HL-60/S4 treated with retinoic acid at 250 ng/mL for 4 days and 3 days (cell line): ENCODE measurements around the gene AKAP1.

Source experiments
- in situ Hi-C: fragments of 300-500 bp; cut with MboI; formaldehyde crosslinking; loops from 2 replicates; pipeline ENCODE4 v1.7.0; 2022; ENCODE audit warnings: low sequenced_read_pairs

AKAP1 gene, protein sequence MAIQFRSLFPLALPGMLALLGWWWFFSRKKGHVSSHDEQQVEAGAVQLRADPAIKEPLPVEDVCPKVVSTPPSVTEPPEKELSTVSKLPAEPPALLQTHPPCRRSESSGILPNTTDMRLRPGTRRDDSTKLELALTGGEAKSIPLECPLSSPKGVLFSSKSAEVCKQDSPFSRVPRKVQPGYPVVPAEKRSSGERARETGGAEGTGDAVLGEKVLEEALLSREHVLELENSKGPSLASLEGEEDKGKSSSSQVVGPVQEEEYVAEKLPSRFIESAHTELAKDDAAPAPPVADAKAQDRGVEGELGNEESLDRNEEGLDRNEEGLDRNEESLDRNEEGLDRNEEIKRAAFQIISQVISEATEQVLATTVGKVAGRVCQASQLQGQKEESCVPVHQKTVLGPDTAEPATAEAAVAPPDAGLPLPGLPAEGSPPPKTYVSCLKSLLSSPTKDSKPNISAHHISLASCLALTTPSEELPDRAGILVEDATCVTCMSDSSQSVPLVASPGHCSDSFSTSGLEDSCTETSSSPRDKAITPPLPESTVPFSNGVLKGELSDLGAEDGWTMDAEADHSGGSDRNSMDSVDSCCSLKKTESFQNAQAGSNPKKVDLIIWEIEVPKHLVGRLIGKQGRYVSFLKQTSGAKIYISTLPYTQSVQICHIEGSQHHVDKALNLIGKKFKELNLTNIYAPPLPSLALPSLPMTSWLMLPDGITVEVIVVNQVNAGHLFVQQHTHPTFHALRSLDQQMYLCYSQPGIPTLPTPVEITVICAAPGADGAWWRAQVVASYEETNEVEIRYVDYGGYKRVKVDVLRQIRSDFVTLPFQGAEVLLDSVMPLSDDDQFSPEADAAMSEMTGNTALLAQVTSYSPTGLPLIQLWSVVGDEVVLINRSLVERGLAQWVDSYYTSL

DNA sequence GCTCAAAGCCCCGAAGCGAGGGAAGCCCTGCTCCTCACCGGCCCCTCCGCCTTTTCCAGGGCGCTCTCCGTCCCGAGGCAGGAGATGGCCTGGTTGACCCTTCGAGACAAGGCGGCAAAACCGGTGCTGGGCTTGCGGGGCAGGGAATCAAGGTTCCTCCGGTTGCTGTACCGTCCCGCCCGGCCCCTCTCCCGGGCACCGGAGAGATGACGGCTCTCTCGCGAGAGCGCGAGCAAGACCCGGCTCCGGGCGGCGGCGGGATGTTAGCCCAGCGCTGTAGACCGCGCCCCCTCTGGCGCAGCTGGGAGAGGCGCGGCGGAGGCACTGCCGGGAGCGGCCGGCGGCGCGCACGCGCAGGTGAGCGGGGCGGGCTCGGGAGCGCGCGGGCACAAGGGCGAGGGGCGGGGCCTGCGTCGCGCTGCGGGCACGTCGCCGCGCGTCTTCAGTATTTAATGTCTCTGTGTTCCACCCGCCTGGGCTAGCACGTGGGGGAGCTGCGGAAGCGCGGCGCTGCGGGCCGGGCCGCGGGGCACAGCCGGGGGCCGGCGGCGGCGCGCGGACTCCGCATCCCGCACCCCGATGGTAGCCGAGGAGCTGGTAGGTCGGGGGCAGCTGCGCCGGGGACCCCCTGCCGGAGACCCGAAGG is at the start of gene AKAP1:
Gene AKAP1, plus strand, starts transcription at position 445 of the 646 bp plus-strand sequence. CDS start 20,219 bp downstream, outside the sequence.
- in situ Hi-C loops = no loop called here

DNA sequence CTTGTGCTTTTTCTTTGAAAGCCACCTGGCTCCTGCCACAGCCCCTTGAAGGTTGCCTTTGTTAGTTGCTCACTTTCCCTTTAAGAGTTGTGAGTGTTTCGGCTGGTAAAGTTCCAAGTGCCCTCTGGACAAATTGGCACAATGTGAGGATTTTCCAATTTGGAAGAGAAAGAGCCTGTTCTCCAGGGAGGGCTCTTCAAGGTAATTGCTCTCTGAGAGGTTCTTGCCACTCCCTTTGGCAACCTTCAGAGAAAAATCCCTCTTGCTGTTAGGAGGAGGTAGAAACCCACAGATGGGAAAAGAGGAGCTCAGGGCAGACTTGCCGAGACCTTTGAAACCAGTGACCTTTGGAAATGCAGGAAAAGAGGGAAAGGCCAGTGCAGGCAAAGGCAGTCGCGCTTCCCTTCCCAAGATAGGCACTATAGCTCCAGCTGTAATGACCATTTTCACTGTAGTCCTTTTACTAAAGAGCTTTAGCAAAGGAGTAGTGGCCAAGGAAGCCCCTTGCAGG is 49.0 kb upstream of the AKAP1 start:
- in situ Hi-C loops = no loop called here

DNA sequence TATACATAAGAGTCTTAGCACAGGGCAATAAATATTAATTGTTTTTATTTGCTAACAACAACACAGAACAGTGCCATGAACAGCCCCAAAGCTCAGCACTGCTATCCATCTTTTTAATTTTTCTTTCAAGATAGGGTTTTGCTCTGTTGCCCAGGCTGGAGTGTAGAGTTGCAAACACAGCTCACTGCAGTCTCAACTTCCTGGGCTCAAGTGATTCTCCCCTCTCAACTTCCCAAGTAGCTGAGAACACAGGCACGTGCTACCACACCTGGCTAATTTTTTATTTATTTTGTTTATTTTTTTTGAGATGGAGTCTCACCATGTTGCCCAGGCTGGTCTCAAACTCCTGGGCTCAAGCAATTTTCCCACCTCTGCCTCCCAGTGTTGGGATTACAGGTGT is 47.6 kb upstream of the AKAP1 start:
- in situ Hi-C loops = no loop called here

DNA sequence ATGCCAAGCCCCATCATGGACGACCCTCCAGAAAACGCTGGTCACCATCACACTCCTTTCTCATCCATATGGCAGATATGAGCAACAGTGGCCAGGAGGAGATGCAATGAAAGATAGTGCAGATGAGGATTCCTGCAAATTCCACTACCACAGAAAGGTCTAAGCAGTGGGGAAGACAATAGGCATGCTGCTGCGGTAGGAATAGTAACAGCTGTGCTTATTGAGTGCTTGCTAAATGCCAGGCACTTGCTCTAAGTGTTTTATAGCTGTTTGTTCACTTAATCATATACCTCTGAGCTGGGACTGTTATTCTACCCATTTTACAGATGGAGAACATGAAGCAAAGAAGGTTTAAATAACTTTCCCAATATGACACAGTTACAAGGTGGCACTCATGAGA is 46.6 kb upstream of the AKAP1 start:
- in situ Hi-C loops = no loop called here

DNA sequence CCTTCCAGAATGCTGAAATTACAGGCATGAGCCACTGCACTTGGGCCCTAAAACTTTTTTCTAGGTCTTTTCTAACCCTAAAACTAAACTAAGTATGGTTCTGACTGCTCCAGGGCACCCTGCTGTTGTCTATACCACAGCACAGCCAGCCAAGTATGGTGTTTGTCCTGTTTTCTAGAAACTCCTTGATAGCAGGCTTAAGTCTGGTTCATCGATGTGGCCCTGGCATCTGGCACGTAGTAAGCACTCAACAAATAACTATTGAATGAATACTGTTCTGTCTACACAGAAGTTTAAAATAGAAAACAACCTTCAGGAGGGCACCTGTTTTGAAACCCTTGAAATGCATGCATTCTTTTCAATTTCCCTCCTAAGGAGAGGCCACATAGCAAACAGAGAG is 44.5 kb upstream of the AKAP1 start:
- in situ Hi-C loops = no loop called here

DNA sequence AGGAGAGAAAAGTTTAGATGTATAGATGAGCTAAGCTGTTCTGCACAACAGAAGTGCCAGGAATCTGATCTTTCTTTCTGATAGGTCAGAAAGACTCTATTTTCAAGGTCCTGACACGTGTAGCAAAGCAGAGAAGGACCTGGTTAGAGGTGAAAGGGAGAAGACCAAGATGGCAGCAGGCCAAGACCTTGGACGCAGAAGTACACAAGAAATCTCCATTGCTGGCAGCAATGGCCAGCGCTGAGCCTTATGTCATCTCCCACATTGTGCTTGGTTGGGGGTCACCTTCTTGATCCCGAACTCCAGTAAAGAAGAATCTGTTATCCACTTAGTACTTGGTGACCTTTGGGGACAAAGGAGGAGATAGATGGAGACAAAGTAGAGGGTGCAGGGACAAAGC is 41.8 kb upstream of the AKAP1 start:
- in situ Hi-C loops = no loop called here

DNA sequence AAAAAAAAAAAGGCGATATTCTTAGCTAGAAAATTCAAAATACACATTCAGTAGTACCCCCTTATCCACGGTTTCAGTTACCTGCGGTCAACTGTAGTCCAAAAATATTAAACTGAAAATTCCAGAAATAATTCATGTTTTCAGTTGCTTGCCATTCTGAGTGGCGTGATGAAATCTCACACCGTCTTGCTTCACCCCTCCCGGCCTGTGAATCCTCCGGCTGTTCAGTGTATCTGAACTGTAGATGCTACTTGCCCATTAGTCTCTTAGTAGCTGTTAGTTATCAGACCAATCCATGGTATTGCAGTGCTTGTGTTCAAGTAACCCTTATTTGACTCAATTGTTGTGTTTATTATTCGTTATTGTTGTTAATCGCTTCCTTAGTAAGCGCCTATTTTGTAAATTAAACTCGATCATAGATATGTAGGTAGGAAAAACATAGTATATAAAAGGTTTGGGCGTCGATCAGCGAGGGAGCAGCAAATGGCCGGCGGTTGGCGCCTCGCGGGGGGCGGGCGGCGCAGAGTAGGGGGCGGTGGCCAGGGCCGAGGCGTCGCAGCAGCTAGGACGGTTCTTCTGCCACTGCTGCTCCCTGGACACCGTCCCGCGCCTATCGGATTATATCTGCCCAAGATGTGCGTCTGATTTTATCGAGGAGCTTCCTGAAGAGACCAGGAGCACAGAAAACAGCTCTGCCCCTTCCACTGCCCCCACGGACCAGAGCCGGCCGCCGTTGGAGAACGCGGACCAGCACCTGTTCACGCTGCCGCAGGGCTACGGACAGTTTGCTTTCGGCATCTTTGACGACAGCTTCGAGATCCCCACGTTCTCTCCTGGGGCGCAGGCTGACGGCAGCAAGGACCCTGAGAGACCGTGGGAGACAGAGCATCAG is 39.8 kb upstream of the AKAP1 start:
- in situ Hi-C loops = no loop called here

DNA sequence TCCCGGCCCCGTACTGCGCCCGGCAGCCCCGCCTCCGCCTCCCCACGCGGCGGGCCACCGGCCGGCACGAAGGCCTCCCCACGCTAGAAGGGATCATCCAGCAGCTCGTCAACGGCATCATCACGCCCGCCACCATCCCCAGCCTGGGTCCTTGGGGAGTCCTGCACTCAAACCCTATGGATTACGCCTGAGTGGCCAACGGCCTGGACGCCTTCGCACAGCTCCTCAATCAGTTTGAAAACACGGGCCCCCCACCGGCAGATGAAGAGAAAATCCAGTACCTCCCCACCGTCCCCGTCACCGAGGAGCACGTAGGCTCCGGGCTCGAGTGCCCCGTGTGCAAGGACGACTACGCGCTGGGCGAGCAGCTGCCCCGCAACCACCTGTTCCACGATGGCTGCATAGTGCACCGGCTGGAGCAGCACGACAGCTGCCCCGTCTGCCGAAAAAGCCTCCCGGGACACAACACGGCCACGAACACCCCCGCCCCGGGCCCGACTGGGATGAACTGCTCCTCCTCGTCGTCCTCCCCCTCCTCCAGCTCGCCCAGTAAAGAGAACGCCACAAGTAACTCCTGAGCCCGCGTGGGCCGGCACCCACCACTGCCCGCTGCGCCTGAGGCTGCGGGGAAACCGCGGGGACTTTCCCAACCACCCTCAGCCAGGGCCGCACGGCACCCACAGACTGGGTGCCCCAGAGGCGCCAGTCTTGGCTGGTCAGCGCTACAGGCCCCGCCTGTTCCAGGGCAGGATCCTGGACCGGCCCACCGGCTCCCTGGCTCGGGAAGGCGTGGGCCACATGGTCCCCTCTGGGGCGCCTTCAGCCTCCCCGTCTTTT is 39.0 kb upstream of the AKAP1 start:
- in situ Hi-C loops = no loop called here

DNA sequence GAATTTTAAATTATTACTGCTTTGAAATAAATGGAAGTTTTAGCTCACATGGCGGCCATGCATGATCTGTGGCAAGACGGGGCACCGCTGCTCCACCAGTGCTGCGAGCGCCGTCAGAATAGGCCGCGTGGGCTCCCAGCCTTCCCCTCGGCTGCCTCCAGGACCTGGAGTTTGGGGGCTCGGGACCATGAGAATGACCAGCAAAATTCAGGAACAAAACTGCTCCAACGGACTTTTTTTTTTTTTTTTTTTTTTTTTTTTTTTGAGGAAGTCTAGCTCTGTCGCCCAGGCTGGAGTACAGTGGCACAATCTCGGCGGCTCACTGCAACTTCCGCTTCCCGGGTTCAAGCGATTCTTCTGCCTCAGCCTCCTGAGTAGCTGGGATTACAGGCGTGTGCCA is 38.3 kb upstream of the AKAP1 start:
- in situ Hi-C loops = no loop called here

DNA sequence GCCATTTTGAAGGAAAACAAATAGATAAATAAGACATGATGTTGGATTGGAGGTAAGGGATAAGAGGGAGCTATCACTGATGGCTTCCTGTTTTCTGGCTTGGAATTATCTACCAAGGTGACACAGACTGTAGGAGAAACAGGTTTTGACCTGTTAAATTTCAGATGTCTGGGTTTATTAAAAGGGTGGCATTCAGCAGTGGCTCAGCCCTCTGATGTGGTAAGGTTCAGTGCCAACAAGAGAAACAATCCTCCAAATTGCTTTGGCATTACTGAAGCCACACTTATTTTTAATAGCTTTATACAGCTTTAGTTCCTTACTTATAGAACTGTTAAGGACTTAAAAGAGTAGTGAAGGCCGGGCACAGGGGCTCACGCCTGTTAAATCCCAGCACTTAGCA is 37.0 kb upstream of the AKAP1 start:
- in situ Hi-C loops = no loop called here

DNA sequence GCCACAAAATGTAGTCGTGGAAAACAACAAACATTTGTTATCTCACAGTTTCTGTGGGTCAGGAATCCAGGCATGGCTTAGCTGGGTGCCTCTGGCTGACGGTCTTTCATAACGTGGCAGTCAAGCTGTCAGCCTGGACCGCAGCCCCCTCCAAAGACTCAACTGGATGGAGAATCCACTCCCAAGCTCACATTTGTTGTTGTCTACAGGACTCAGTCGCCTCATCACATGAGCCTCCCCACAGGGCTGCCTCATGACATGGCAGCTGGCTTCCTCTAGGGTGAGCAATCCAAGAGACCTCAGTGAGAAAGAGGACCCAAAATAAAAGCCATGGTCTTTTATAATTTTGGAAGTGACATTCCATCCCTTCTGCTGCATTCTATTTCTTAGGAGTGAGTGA is 34.7 kb upstream of the AKAP1 start:
- in situ Hi-C loops = no loop called here

DNA sequence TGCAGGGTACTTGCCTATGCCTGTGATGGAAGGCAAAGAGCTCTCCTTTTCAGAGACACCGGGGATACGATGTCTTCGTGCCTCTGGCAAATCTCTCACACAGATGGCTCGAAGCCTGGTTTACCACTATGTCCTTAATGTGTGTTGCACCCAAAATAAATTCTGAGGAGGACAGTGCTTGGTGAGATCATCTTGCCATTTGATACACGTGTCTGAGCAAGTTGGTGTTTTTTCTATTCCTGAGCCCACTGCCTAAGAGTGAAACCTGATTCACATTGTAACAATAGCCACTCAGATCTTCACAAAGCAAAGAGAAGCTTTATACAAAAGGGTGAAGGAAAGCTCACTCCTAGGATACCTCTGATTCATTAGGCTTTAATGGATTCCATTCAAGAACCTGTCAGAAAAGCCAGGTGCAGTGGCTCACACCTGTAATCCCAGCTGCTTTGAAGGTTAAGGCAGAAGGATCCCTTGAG is 33.1 kb upstream of the AKAP1 start:
- in situ Hi-C loops = no loop called here

DNA sequence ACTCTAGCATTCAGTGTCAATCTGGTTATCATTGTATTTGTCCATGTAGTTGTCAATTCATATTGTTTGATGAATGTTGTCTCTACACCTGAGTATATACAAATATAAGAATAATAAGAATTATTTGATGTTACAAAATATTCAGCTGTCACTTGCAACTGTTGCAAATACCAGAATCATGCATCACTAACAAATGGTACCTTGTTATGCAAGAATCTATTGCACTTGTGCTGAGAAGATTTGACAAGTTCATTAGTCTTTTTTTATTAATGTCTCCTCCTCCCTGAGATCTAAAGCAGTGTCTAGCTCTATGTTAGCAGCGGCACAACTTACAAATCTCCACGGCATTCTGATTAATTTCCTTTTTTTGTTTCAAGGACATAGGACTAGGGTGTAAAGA is 22.2 kb upstream of the AKAP1 start:
- in situ Hi-C loops = no loop called here

DNA sequence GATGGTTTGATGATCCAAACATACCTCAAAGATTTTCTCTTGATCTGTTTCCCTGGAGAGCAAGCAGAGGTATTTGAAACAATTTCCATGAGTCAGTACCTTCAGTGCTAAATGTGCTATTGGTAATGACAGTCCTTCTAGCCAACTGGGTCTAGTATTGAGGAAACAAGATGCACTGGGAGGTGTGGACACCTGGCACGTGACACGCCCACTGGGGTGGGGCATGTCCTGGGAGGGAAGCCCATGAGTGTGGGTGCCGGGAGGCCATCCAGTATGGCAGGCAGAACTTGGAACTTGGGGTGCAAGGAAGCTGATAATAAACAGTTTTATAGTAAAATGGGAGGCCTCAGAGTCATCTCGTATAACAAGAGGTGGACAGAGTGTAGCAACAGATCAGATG is 17.9 kb upstream of the AKAP1 start:
- in situ Hi-C loops = no loop called here

DNA sequence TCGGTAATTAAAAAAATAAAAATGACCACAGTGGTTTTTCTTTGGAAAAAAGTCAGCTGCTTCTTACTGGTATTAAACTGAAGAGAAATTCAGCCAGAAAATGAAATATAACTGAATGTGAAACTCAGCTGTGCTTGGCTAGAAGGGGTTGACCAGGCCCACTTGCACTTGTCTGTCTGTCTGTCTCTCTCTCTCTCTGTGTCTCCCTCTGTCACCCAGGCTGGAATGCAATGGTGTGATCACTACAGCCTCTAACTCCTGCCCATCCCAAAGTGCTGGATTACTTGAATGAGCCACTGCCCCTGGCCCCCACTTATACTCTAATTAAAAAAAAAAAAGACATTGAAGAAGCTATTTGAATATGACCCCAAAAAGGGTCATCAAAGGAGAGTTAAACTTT is 17.3 kb upstream of the AKAP1 start:
- in situ Hi-C loops = no loop called here

DNA sequence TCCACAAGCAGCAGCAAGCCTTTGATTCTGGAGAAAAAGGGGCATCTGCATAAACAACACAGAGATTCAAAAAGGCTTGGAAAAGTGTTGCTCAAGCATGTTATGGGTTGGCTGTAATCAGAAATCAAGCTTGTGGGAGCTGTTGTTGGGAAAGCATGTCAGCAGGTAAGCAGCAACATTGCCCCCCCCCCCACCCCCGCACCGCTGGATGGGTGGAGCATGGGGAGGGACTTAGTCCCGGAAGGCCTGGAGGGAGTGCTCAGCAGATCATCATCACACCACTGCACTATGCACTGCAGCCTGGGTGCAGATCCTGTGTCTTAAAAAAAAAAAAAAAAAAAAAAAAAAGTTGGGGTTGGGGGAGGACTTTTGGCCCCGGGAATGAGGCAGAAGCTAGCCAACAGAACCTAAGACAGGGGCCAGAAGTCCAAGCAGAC is 16.8 kb upstream of the AKAP1 start:
- in situ Hi-C loops = no loop called here

DNA sequence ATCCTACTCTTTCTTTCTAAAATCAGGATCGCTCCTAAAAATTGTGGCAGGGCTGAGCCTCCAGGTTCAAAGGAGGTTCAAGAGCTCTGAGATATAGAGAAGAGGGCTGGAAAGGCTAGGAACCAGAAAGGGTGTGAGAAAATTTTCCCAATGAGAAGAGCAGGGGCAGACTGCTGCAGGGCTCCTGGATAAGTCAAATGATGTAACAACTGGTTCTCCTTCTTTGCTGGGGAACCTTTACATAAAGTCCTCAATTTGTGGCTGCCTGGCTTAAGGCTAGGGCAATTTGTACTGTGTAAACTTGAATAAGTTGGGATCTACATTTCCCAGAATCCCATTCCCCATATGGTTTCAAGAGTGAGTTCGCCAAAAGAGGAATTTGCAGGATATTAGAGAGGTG is 16.3 kb upstream of the AKAP1 start:
- in situ Hi-C loops = no loop called here

DNA sequence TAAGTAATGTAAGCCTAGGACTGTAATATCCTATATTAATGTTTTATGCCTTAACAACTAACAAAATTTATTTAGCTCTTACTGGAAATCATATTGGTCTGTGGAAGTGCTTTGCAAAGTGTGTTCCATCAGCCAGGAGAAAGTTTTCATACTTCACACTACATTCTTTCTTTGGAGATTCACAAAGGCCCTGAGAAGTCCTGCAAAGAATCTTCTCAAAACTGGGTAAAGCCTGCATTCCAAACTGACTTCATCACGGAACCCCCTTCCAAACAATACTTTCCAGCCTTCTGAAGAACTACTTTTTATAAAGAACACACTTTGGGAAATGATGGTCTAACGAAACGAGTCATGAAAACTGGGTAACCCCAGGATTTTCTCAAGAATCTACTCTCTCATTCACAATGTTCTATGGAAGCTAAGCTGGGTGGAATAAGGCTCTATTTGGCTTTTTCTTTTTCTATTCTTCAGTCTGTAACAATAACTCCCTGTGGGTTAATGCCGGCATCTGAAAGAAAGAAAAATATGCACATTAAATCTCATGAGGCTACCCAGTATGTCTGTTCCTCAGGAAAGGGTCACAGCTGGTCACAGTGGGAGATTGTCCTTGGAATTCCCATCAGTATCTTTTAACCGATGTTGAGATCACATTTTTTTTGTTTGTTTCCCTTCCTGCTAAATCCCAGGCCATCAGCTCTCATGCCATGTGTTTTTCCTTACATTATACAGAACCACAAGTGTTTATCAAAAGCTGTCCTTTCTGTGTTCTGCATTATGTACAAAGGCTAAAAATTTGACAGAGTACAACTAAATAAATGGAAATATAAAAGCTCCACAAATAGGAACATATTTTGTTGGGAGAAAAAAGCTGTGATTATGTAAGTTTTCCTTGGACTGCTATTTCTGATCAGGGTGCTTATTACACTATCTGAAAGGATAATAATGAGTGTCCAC is 12.8 kb upstream of the AKAP1 start:
- in situ Hi-C loops = no loop called here
